Neural cell (in vitro differentiated cells): ENCODE data around the gene RTP5. TPM values are rescaled to one million over a fixed set of nuclear protein-coding genes. Genes with fewer than 3 reads are reported as not detected.
"Not testable (repeated sequence)": the region's sequence is repeated elsewhere in the genome, so short reads cannot be mapped to it uniquely, and the experiment has no call there.

Experiments used
- H2AFZ ChIP-seq: fragments of 200-600, 300-800 bp; sonication (generic), shearing (Covaris generic); 2 replicates; pipeline ENCODE4 v1.6.0; 2014; ENCODE audit warnings: low read depth, mild to moderate bottlenecking, antibody characterized with exemption, low read length, moderate library complexity
- H3F3A ChIP-seq: fragments of 200-600 bp; shearing (Covaris generic); 2 replicates; pipeline ENCODE4 v1.6.1; 2016; ENCODE audit warnings: mild to moderate bottlenecking, moderate library complexity, mixed read lengths, antibody characterized with exemption, low read length; ENCODE audit not compliant: insufficient read depth, poor library complexity, severe bottlenecking
- H3K27ac ChIP-seq: fragments of 200-600, 300-800 bp; sonication (generic), shearing (Covaris generic); 2 replicates; pipeline ENCODE4 v1.5.1; 2014; ENCODE audit warnings: mild to moderate bottlenecking, low read length, moderate library complexity
- H3K27me3 ChIP-seq: fragments of 300-800, 200-600 bp; sonication (generic), shearing (Covaris generic); 2 replicates; pipeline ENCODE4 v1.6.0; 2014; ENCODE audit warnings: mild to moderate bottlenecking, low read depth, low read length, moderate library complexity; ENCODE audit not compliant: insufficient read depth
- H3K36me3 ChIP-seq: fragments of 300-800, 200-600 bp; sonication (generic), shearing (Covaris generic); 2 replicates; pipeline ENCODE4 v1.5.1; 2014; ENCODE audit warnings: mild to moderate bottlenecking, antibody characterized with exemption, low read length, moderate library complexity; ENCODE audit not compliant: insufficient read depth
- H3K4me2 ChIP-seq: fragments of 300-800, 200-600 bp; sonication (generic), shearing (Covaris generic); 2 replicates; pipeline ENCODE4 v1.6.0; 2014; ENCODE audit warnings: mild to moderate bottlenecking, low read length
- H3K4me3 ChIP-seq: fragments of 300-800, 200-600 bp; sonication (generic), shearing (Covaris generic); 2 replicates; pipeline ENCODE4 v1.5.1; 2014; ENCODE audit warnings: mild to moderate bottlenecking, low read length, moderate library complexity
- H3K79me2 ChIP-seq: fragments of 200-600 bp; shearing (Covaris generic); replicated peaks from 2 replicates; pipeline ENCODE4 v1.6.0; 2014; ENCODE audit warnings: mild to moderate bottlenecking, low read length, moderate library complexity; ENCODE audit not compliant: insufficient read depth
- H3K9ac ChIP-seq: fragments of 300-800, 200-600 bp; sonication (generic), shearing (Covaris generic); 2 replicates; pipeline ENCODE4 v1.6.1; 2016; ENCODE audit warnings: mild to moderate bottlenecking, low read length, mixed read lengths
- H3K9me2 ChIP-seq: fragments of 200-600 bp; shearing (Covaris generic); 2 replicates; pipeline ENCODE4 v1.6.1; 2016; ENCODE audit warnings: mild to moderate bottlenecking, low read length, mixed read lengths; ENCODE audit not compliant: insufficient read depth
- H3K9me3 ChIP-seq: fragments of 200-600, 300-800 bp; sonication (generic), shearing (Covaris generic); 2 replicates; pipeline ENCODE4 v1.6.1; 2016; ENCODE audit warnings: mild to moderate bottlenecking, mixed run types, low read length, moderate library complexity, mixed read lengths
- H4K20me1 ChIP-seq: fragments of 200-600 bp; shearing (Covaris generic); 2 replicates; pipeline ENCODE4 v1.6.1; 2016; ENCODE audit warnings: mild to moderate bottlenecking, mixed run types; ENCODE audit not compliant: insufficient read depth
- CTCF ChIP-seq: fragments of 450-650 bp; IDR thresholded peaks from 2 replicates; pipeline ENCODE4 v1.5.1; 2014; ENCODE audit warnings: antibody characterized with exemption, mild to moderate bottlenecking, moderate library complexity; ENCODE audit not compliant: poor library complexity, severe bottlenecking
- EP300 ChIP-seq: fragments of 450-650 bp; conservative IDR thresholded peaks from 2 replicates; pipeline ENCODE4 v1.6.1; 2014; ENCODE audit warnings: antibody characterized with exemption, mild to moderate bottlenecking, moderate library complexity; ENCODE audit not compliant: poor library complexity, severe bottlenecking
- EZH2 ChIP-seq: fragments of 200-600, 300-800 bp; shearing (Covaris generic), sonication (generic); IDR thresholded peaks from 2 replicates; pipeline ENCODE4 v1.6.1; 2014; ENCODE audit warnings: antibody characterized with exemption, low read length, borderline replicate concordance, mild to moderate bottlenecking; ENCODE audit not compliant: insufficient read depth, poor library complexity, severe bottlenecking
- MXI1 ChIP-seq: fragments of 450-650 bp; conservative IDR thresholded peaks from 2 replicates; pipeline ENCODE4 v1.6.1; 2014; ENCODE audit warnings: antibody characterized with exemption, mild to moderate bottlenecking; ENCODE audit not compliant: poor library complexity, severe bottlenecking
- POLR2AphosphoS5 ChIP-seq: IDR thresholded peaks from 2 replicates; pipeline ENCODE4 v1.6.1; 2012
- RAD21 ChIP-seq: fragments of 450-650 bp; conservative IDR thresholded peaks from 2 replicates; pipeline ENCODE4 v1.6.1; 2014; ENCODE audit warnings: antibody characterized with exemption, mild to moderate bottlenecking, moderate library complexity
- polyA plus RNA-seq: library from polyadenylated mRNA; depleted of rRNA; stranded (reverse); fragments of >200 nt; gene quantifications from 2 replicates; pipeline ENCODE4 v1.2.3, GENCODE V29; 2014

Gene RTP5
- polyA plus RNA-seq, 1 donor from 2014 or later: 1.8 TPM

DNA sequence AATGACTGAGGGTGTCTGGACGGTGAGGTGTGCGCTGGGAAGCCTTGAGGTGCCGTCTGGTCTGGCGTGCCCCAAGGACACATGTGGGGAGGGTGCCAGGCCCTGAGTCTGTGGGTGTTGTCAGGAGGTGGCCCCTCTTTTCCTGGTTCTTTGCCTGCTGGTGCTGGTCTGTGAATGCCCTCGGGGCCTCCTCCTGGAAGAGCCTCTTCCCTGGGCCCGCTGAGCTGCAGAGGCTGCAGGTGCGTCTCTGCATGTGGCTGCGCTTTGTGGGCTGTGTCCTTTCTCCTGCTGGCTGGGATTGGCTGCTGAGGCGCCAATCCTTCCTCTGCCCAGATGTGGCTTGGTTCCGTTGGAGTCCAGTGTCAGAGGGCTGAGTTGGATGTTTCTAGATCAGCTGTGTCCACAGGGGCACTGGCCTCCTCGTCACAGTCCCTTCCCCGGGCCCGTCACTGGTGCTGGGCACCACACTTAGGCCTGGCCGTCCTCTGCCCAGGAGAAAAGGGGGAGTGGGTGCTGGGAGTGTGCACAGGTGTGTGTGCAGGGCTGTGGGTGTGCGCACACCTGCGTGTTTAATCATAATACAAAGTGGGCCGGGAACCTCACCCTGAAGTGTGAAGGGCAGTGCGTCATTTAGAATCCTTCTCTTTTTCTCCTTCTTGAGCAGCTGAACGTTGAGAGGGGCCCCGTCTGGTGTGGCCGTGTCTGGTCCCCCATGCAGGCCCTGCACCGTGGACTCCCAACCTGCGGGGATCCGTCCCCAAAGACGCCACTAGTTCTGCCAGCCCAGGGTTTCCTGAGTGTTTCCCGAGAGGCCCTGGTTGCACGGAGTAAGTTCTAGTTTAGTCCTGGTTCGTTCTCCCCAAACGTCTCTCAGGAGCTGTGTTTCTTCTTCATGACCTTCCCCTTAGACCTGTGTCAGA, 35.5 kb downstream of the RTP5 start:
- no peak overlapping the region for H2AFZ ChIP-seq
- H3K4me3 ChIP-seq: no peak overlapping the region
- no peak overlapping the region for H3K4me2 ChIP-seq
- TF ChIP-seq EP300 (no peak), MXI1 (no peak), POLR2AphosphoS5 (no peak), EZH2 (no peak), CTCF (no peak)
- H3K27ac ChIP-seq: no peak overlapping the region
- H4K20me1 ChIP-seq: no peaks in the 10 kb centered on the region
- H3K9me2 ChIP-seq: no peaks in the 10 kb centered on the region
- H3K9me3 ChIP-seq: no peaks in the 10 kb centered on the region
- H3K27me3 ChIP-seq: no peaks in the 10 kb centered on the region
- no peaks in the 10 kb centered on the region for H3K79me2 ChIP-seq
- H3F3A ChIP-seq: no peaks in the 10 kb centered on the region
- H3K9ac ChIP-seq: no peak overlapping the region
- H3K36me3 ChIP-seq: no peaks in the 10 kb centered on the region

DNA sequence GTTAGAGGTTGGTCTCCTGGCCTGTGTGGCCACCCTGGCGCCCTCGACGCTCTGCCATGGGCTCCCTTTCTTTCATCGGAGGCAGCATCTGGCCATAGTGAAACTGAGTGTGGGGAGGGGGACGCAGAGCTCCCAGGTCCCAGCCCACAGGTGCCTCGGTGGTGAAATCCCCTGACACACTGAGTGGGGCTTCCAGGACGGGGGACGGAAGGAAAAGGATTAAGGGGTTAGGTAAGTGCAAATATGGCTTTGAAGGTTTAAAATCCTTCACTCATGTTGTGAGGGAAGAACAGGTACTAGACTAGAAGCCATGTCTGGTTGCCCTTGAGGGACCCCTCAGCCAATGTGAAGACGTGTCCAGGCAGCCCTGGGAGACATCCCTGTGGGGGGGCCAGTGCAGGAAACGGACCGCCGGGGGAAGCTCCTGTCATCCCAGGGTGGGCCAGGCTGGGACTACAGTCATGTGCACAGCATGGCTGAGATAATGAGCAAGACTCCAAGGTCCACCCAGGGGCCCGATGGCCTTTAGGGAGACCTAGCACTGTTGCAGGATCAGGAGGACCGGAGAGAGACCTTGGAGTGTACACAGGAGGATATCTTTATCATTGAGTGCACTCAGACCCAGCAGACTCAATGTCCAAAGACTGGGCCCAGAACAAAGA, 36.3 kb downstream of the RTP5 start:
- no peaks in the 10 kb centered on the region for H3K36me3 ChIP-seq
- no peaks in the 10 kb centered on the region for H3K9me3 ChIP-seq
- H3K9ac ChIP-seq: no peak overlapping the region
- H3K27ac ChIP-seq: no peak overlapping the region
- no peaks in the 10 kb centered on the region for H4K20me1 ChIP-seq
- H2AFZ ChIP-seq: no peak overlapping the region
- H3K79me2 ChIP-seq: no peaks in the 10 kb centered on the region
- H3K4me3 ChIP-seq: no peak overlapping the region
- H3F3A ChIP-seq: no peaks in the 10 kb centered on the region
- no peak overlapping the region for H3K4me2 ChIP-seq
- H3K27me3 ChIP-seq: no peaks in the 10 kb centered on the region
- H3K9me2 ChIP-seq: no peaks in the 10 kb centered on the region
- TF ChIP-seq CTCF (no peak), RAD21 (no peak)

- not testable (repeated sequence) for H2AFZ ChIP-seq, H3K27ac ChIP-seq, H4K20me1 ChIP-seq, H3K4me3 ChIP-seq, H3K36me3 ChIP-seq, H3K79me2 ChIP-seq, H3K9me3 ChIP-seq, H3K4me2 ChIP-seq, H3F3A ChIP-seq, H3K9me2 ChIP-seq, H3K9ac ChIP-seq, H3K27me3 ChIP-seq
Observed at GRCh38 chr2:241906378-241906770, 36.8 kb downstream of the RTP5 start.
